NT2/D1 (cell line): Measurements from ENCODE around the gene BEND7.

Experiments
- SUZ12 ChIP-seq: IDR thresholded peaks from 2 replicates; pipeline ENCODE4 v1.6.1; 2011; ENCODE audit not compliant: insufficient read length, insufficient read depth; ENCODE audit errors: extremely low read depth
- YY1 ChIP-seq: IDR thresholded peaks from 2 replicates; pipeline ENCODE4 v1.6.1; 2011; ENCODE audit not compliant: insufficient read length, insufficient read depth

GRCh38 chr10:13573960-13574359, 45.1 kb upstream of the BEND7 start:
- TF ChIP-seq YY1: no peak
- no peak for TF ChIP-seq SUZ12
